Measurements from ENCODE around the gene TANC1.

TANC1 gene

DNA sequence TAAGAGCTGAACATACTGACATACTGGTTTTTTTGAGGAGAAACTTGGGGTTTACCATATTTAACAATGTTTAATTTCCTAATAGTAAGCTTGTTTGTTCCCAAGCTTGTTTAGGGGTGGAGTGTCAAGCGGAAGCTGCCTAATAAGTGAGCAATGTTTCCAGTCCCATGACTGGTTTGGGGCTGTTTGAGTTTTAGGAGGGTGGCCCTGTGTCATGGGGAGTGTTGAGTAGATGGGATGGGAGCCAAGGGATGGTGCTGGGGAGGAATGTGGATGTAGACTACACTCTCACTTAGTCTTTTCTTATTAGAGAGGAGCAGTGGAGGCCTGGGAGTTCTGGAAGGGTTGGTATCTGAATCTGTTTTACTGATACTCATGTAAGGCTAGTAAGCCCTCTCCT, 128.5 kb downstream of the TANC1 start:
- Histone ChIP-seq H3K27me3 (ENCODE audit: insufficient read depth, low read length, poor library complexity, severe bottlenecking) (no peaks in the 10 kb centered on the region), H4K20me1 (ENCODE audit: insufficient read depth, low read length, poor library complexity, severe bottlenecking) (no peaks in the 10 kb centered on the region), H3F3A (ENCODE audit: low read depth) (no peaks in the 10 kb centered on the region), H3K9me2 (replicated peaks; ENCODE audit: low read depth, low read length) (no peaks in the 10 kb centered on the region), H3K9ac (ENCODE audit: low read depth, low read length, poor library complexity, severe bottlenecking) (no peak overlapping the region), H3K79me2 (ENCODE audit: insufficient read depth, low read length) (no peaks in the 10 kb centered on the region), H3K36me3 (ENCODE audit: insufficient read depth, low read length) (no peaks in the 10 kb centered on the region), H3K4me3 (ENCODE audit: low read length, poor library complexity, severe bottlenecking) (no peak overlapping the region), H3K4me2 (ENCODE audit: low read depth, low read length, poor library complexity, severe bottlenecking) (no peak overlapping the region), H3K4me1 (ENCODE audit: insufficient read depth, low read length, poor library complexity, severe bottlenecking) (peaks cover 22% of the 10 kb centered on the region), H2AFZ (ENCODE audit: low read length) (no peak overlapping the region), H3K9me3 (ENCODE audit: insufficient read depth, low read depth, low read length) (no peaks in the 10 kb centered on the region; the same call in 1 of the 2 replicates)
- TF ChIP-seq EZH2phosphoT487 (IDR thresholded peaks at IDR 0.05; ENCODE audit: borderline replicate concordance) = no peak

DNA sequence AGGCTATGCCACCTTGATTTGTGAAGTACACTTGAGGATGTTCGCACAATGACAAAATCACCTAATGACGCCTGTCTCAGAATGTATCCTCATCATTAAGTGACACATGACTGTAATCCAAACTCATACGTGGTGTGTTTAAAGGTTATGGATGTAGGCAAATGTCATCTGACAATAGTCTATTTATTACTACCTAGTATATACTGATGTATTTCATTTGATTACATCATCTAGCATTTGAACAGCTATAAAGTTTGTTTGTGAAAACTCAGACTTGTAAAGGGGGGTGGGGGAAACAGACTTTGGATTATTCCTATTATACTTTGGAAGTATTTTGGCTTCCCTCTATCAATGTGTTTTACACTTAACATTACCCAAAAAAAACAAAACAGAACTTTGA, 129.9 kb downstream of the TANC1 start:
- no peak overlapping the region for H3K4me3 ChIP-seq (ENCODE audit: low read length, poor library complexity, severe bottlenecking)
- no peak overlapping the region for H3K9ac ChIP-seq (ENCODE audit: low read depth, low read length, poor library complexity, severe bottlenecking)
- H3K4me1 ChIP-seq (ENCODE audit: insufficient read depth, low read length, poor library complexity, severe bottlenecking) = peaks cover 7% of the 10 kb centered on the region

DNA sequence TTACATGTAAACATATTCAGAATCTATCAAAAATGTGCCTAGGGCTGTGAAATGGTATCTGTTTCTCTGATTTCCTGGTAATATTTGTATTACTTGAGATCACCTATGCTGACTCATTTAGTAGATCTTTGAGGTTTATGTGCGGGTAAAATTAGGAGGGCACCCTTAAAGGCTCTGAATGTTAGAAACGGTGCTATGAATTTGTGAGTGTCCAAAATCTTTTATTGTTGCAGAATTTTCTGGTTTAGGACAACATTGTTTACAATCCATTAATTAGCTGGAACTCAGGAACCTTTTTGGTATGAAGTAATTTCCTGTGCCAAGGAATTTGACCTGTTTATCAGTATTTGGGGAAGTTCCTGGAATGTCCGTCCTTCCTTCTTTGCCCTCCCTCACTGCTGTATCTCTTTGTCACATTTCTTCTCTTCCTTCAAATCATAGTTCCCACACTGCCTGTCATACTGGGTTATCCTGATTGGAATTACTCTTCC, 130.5 kb downstream of the TANC1 start:
- no peak overlapping the region for H3K4me2 ChIP-seq (ENCODE audit: low read depth, low read length, poor library complexity, severe bottlenecking)
- H3K4me3 ChIP-seq (ENCODE audit: low read length, poor library complexity, severe bottlenecking) = no peak overlapping the region
- no peak overlapping the region for H3K9ac ChIP-seq (ENCODE audit: low read depth, low read length, poor library complexity, severe bottlenecking)
- H3F3A ChIP-seq (ENCODE audit: low read depth) = no peaks in the 10 kb centered on the region
- no peaks in the 10 kb centered on the region for H3K79me2 ChIP-seq (ENCODE audit: insufficient read depth, low read length)
- no peaks in the 10 kb centered on the region for H3K9me2 ChIP-seq (replicated peaks; ENCODE audit: low read depth, low read length)
- H3K4me1 ChIP-seq (ENCODE audit: insufficient read depth, low read length, poor library complexity, severe bottlenecking) = peaks cover 1% of the 10 kb centered on the region
- TF ChIP-seq, protein P1, sequence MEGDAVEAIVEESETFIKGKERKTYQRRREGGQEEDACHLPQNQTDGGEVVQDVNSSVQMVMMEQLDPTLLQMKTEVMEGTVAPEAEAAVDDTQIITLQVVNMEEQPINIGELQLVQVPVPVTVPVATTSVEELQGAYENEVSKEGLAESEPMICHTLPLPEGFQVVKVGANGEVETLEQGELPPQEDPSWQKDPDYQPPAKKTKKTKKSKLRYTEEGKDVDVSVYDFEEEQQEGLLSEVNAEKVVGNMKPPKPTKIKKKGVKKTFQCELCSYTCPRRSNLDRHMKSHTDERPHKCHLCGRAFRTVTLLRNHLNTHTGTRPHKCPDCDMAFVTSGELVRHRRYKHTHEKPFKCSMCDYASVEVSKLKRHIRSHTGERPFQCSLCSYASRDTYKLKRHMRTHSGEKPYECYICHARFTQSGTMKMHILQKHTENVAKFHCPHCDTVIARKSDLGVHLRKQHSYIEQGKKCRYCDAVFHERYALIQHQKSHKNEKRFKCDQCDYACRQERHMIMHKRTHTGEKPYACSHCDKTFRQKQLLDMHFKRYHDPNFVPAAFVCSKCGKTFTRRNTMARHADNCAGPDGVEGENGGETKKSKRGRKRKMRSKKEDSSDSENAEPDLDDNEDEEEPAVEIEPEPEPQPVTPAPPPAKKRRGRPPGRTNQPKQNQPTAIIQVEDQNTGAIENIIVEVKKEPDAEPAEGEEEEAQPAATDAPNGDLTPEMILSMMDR (conservative IDR thresholded peaks at IDR 0.05; ENCODE audit: low read length) = no peak
- no peak for TF ChIP-seq EZH2phosphoT487 (IDR thresholded peaks at IDR 0.05; ENCODE audit: borderline replicate concordance)
- H3K9me3 ChIP-seq (ENCODE audit: insufficient read depth, low read depth, low read length) = no peaks in the 10 kb centered on the region; the same call in 1 of the 2 replicates
- no peak overlapping the region for H2AFZ ChIP-seq (ENCODE audit: low read length)
- H3K27me3 ChIP-seq (ENCODE audit: insufficient read depth, low read length, poor library complexity, severe bottlenecking) = no peaks in the 10 kb centered on the region
- H4K20me1 ChIP-seq (ENCODE audit: insufficient read depth, low read length, poor library complexity, severe bottlenecking) = no peaks in the 10 kb centered on the region
- no peaks in the 10 kb centered on the region for H3K36me3 ChIP-seq (ENCODE audit: insufficient read depth, low read length)

More for the DNA sequence above, 129.9 kb downstream of the TANC1 start:
- Histone ChIP-seq H4K20me1 (ENCODE audit: insufficient read depth, low read length, poor library complexity, severe bottlenecking) (no peaks in the 10 kb centered on the region), H3K36me3 (ENCODE audit: insufficient read depth, low read length) (no peaks in the 10 kb centered on the region), H3K79me2 (ENCODE audit: insufficient read depth, low read length) (no peaks in the 10 kb centered on the region), H3K9me2 (replicated peaks; ENCODE audit: low read depth, low read length) (no peaks in the 10 kb centered on the region), H3K27me3 (ENCODE audit: insufficient read depth, low read length, poor library complexity, severe bottlenecking) (no peaks in the 10 kb centered on the region), H2AFZ (ENCODE audit: low read length) (no peak overlapping the region), H3K9me3 (ENCODE audit: insufficient read depth, low read depth, low read length) (no peaks in the 10 kb centered on the region; the same call in 1 of the 2 replicates), H3F3A (ENCODE audit: low read depth) (no peaks in the 10 kb centered on the region), H3K4me2 (ENCODE audit: low read depth, low read length, poor library complexity, severe bottlenecking) (no peak overlapping the region)
- no peak for TF ChIP-seq EZH2phosphoT487 (IDR thresholded peaks at IDR 0.05; ENCODE audit: borderline replicate concordance)
- TF ChIP-seq, protein P1 (conservative IDR thresholded peaks at IDR 0.05; ENCODE audit: low read length) = no peak
